ENCODE measurements around the gene AHCYL1. TPM values are rescaled to one million over a fixed set of nuclear protein-coding genes. Genes with fewer than 3 reads are reported as not detected.
"Not testable (repeated sequence)": the region's sequence is repeated elsewhere in the genome, so short reads cannot be mapped to it uniquely, and the experiment has no call there.

The AHCYL1 gene
- polyA plus RNA-seq, 4 donors = 108 to 126 (median 118) TPM

DNA sequence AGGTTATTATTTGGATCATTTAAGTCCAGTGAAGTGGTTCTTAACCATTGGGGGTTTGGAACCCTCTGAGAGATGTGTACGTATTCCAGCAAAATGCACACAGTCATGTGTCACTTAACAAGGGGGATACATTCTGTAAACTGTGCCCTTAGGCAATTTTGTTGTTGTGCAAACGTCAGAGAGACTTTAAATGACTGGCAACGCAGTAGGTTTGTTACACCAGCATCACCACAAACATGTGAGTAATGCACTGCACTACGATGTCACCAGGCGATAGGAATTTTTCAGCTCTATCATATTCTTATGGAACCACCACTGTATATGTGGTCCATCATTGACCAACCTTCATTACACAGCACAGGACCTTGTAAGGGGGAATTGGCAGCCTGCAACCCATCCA lies 11.9 kb downstream of the AHCYL1 start:
- no peak for DNase-seq (ENCODE audit: low read depth in 4 of 4, low spot score in 3 of 4)

DNA sequence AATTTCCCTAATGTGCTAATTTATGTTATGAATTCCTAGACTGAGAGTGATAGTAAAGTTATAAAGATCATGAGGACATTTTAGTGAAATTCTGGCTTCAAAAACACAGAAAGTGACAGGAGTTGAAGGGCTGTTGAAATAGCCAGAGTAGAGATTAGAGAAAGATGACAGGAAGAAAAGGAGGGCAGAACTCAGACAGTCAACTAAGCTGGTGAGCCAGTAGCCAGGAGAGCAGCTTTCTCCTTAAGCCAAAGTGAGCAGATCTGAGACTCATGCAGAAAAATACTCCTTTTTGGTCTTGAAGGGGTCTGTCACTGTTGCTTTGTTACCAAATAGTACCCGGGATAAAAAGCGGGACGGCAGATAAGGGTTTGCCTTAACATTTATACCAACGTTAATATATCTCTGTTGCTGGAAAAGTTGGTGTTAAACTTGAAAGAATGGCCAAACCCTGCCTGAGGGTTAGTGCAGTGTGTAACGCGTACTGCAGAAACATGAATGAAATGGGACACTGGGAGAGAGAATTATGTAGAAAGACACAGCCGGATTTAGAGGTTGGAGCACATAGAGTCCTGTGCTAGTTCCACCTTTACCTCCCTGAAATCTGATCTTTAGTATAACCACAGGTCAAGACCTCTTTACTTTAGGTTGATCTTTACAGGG lies 12.8 kb downstream of the AHCYL1 start:
- DNase-seq (ENCODE audit: low read depth in 4 of 4, low spot score in 3 of 4) = no peak

DNA sequence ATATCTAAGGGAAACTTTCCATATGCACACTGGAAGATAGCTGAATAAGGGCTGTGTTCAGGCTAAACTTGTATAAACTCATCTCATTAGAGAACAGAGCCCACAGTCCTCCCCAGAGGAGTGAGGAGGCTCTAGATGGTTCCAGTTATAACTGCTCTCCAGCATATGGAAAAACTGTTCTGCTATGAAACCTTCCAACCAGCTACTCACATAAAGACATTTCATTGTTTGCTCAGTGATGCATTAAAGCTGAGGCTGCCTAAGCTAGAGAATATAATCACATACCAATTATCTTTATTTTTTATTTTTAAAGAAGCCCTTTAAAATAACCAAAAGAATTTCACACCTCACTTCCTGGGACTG lies 13.3 kb downstream of the AHCYL1 start:
- DNase-seq (ENCODE audit: low read depth in 4 of 4, low spot score in 3 of 4) = no peak

DNA sequence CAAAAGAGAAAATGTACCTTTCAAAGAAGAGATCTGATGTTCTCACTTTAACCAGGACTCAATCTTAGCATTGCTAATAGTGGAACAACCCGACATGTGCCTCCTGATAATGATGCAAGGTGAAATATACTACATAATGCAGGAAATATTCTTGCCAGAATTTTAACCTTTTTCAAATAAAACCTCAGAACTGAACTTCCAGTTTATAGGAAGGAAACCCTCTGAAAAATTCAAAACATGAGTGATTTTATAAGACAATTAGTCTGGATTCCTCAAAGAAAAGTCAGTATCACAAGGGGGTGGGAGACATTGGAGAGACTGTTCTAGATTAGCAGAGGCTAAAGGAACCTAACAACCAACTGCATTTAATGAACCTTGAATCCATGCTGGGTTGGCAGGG lies 18.1 kb downstream of the AHCYL1 start:
- DNase-seq (ENCODE audit: low read depth in 4 of 4, low spot score in 3 of 4) = no peak

DNA sequence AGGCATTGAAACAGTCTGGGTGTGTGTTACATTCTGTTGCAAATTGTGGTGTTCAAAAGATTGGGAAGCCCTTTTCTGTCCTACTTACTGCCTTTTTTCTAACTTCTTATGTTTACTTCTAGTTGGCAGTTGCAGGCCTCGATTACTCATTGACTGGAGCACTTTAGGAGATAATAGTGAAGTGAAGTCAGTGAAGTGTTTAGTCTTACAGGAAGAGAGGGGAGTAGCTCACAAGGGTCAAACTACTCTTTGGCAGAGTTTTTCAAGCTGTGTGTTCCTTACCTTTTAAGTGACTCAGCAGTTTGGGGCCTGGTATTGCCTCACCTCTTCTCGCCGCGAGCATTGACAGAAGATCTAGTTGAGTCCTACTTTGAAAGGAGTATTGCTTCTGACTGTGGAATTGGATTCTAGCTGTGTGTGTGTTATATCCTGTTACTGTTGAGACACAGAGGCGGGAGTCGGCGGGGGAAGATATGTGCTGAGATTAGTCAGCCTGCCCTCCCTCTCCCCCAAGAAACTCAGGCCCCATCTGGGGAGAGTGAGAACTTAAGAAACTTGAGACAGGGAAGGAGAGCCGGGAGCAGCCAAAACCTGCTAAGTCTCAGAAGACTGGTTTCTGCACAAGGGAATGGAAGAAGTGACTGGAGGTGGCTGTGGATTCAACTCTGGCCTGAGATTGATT lies 19.3 kb downstream of the AHCYL1 start:
- DNase-seq (ENCODE audit: low read depth in 4 of 4, low spot score in 3 of 4) = peak in 3 of 4 donors; percentile 44 to 63 (median 57)

DNA sequence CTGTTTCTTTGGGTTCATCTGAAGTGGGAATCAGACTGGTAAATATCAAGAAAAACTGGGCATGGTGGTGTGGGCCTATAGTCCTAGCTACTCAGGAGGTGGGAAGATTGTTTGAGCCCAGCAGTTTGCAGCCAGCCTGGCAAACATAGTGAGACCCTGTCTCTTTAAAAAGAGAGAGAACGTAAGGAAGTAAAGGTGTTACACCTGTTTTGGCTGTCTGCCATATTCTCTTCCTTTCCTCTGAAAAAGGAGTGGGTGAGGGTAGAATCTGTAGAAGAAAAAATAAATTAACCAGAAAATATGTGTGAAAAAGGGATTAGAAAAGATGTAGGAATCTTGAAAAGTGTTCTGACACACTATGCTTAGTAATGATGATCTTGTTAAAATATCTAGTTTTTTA lies 20.0 kb downstream of the AHCYL1 start:
- no peak for DNase-seq (ENCODE audit: low read depth in 4 of 4, low spot score in 3 of 4)

DNA sequence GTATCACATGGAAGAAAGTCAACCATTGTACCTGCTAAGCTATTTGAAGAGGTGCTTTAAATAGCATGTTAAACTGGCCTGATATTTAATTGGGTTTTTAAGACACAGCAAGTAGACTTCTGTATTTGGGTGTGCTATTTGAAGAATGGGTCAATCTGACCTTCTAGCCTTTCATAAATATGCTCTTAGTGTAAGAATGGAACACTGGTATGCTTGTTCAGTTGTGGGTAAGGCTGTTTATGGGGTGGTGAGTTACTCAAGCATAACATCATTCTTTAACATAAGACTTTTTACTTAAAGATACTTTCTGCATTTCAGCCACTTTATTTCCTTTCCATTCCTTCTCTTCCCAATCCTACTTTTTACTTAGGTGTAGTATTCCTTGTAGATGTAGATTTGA lies 21.4 kb downstream of the AHCYL1 start:
- no peak for DNase-seq (ENCODE audit: low read depth in 4 of 4, low spot score in 3 of 4)

DNA sequence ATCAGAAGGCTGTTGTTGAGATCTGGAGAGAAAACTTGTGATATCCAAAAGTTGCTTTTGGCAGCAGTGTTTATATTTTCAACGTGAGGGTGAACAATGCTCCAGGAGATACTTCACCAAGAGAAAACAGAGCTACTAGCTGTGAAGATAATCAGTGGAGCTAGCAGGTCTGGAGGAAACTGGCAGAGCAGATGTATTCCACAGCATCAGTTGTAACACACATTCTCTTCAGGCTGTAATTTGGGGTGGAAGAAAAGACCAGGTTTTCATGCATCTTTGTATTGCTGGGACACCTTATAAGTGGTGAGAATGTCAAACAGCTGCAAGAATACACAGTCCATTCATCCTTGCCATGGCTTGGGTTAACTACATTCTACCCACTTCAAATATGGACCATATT lies 22.0 kb downstream of the AHCYL1 start:
- DNase-seq (ENCODE audit: low read depth in 4 of 4, low spot score in 3 of 4) = no peak

DNA sequence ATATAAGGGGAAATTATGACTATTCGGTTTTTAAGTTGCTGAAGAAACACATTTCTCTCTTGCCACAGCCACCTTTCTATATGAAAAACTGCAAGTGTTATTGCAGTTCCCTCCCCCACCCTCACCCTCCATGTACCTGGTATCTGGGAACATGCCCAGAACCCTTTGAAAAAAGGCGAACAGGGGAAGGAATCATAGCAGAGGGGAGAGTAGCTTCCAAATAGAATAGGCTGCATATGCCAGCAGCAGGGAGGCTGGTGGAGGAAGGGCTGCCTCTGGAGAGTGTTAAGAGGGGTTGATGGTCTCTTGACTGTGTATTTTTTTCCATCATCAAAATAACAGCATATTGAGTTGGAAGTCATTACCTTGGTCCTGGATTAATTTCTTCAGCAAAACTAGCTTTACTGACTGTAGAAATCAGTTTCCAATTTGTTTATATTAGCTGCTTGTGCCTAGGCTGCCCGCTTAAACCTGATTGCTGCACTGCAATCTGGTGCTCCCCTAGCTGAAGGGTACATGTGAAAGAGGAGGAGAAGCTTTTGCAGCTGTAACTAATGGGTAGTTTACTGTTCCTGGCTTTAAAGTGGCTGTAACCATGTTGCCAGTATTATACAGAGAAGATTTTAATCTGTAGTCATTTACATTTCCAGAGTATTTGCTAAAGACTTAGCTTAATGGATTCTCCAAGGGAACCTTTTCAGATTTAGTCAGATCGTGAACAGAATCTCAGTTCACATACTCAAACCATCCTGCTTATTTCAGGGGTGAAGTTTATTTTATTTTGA lies 22.7 kb downstream of the AHCYL1 start:
- no peak for DNase-seq (ENCODE audit: low read depth in 4 of 4, low spot score in 3 of 4)

DNA sequence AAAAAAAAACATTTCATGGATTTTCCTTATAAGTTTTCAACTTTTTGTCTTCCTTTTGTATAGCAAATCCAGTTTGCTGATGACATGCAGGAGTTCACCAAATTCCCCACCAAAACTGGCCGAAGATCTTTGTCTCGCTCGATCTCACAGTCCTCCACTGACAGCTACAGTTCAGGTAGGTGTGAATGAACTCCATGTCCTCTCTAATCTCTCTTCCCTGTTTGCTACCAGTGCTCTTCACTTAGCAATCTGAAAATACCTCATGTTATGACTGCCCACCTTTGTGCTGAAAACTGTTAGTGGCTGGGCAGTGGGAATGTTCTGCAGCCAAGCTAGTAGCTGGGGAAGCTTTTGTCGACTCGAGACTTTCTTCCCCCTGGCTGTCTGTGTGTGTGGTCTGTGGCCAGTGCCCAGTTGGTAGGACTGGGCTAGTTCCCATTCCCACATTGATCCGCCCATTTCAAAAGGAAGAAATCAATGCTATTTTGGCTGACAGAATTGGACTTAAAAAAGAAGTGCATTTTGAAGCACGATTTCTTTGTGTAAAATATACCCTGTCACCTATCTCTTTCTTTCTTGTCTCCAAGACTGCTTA lies 24.5 kb downstream of the AHCYL1 start:
- no peak for DNase-seq (ENCODE audit: low read depth in 4 of 4, low spot score in 3 of 4)

DNA sequence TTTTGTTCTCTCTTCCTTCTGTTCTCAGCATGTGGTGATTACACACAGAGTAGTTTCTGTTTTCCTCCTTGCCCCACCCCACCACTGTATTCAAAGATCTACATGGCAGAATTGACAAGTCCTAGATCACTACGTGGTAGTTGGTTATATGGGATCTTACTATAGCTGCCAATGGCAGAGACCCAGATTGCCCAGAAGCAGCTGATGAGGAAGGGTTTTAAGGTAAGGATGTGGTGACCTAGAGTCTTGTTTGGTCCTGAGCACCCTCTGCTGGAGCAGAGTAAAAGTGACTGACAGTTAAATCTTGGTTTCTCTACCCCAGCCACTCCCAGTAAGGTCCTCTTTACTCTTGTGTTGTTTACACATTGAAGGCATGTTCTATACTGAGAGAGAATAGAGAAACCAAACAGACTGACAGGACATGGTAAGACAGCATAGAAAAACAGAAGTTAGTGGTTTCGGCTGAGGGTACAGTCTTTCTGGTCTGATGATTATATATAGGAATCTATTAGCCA lies 27.0 kb downstream of the AHCYL1 start:
- no peak for DNase-seq (ENCODE audit: low read depth in 4 of 4, low spot score in 3 of 4)

DNA sequence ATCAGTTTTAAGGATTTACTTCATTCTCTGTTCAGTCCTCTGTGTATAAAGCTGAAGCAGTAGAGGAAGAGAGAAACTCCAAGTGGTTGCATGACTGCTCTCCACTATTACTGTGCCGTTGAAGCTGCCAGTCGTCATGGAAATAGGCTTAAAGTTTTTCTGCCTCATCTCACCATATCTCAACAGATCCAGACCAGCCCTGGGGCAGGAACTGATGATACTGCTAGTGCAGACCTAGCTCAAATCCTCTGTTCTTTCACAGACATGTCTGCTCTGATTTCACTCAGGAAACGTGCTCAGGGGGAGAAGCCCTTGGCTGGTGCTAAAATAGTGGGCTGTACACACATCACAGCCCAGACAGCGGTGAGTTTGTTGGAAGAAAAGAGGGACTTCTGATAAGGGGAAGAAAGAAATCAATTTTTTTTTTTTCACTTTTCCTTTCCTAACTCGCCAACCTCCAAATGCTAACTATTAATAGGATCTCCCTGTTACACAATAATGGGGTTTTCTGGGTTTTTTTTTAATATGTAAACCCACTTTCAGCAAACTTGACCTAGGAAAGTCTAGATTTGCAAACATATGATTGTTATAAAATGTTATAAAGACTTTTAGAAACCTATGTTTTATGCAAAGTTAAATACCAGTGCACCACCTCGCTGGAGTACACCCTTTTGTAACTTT lies 27.7 kb downstream of the AHCYL1 start:
- DNase-seq (ENCODE audit: low read depth in 4 of 4, low spot score in 3 of 4) = no peak

DNA sequence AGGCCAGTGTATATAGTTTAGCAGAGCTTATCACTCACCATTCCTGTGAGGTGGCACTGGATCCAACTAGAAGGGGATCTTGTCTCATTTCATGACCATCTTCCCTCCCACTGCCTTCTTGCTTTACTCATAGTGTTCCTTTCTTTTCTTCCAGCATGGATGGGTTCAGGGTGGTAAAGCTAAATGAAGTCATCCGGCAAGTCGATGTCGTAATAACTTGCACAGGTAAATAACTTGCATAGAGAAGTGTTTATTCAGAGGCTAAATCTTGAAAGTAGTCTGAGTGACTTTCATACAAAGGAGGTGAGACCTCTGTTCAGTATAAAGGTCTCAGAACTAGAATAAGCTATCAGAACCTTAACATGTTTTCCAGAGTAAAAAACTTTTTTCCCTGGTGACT lies 33.2 kb downstream of the AHCYL1 start:
- no peak for DNase-seq (ENCODE audit: low read depth in 4 of 4, low spot score in 3 of 4)

DNA sequence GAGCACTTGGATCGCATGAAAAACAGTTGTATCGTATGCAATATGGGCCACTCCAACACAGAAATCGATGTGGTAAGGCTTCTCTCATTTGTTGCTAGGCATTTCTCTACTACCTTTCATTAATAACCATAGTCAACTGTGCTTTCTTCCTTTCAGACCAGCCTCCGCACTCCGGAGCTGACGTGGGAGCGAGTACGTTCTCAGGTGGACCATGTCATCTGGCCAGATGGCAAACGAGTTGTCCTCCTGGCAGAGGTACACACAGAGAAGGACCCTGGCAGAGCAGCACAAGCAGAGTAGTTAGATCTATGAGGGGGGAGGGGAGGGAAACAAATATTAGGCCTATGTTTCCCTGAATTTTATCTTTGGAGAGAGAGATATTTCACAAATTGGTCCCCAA lies 33.8 kb downstream of the AHCYL1 start:
- DNase-seq (ENCODE audit: low read depth in 4 of 4, low spot score in 3 of 4) = no peak

DNA sequence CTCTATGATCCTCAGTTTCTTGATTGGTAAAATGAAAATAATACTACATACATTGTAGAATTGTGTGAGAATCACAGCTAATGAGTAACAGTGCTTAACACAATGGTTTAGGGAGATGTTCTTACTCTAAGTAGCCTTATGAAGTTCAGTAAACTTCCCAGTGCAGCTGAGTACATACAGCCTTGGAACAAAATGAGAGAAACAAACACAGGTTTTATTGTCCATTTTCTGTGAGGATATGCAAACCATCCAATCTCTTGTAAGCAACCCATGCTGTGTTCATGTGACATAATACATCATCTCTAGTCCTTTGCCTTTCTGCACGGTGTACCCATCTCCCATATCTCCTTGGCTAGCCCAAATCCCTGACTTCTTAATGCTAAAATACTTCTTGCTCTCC lies 35.2 kb downstream of the AHCYL1 start:
- no peak for DNase-seq (ENCODE audit: low read depth in 4 of 4, low spot score in 3 of 4)

DNA sequence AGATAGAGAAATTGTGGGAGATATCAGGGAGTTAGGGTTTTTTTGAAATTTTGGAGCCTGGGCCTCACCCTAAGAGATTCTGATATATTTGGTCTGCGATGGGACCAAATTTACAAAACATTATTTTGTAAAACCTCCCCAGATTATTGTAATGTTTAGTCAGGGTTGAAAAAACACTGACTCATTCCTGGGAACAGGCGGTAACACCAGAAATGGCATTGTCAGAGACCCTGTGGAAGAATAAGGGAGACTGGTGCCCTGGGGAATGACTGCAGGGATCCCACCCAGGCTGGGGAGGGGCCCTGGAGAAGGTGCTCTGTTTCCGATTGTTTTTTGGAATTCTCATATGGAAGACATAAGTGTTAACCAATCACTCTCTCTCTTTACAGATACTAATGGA lies 36.7 kb downstream of the AHCYL1 start:
- no peak for DNase-seq (ENCODE audit: low read depth in 4 of 4, low spot score in 3 of 4)

DNA sequence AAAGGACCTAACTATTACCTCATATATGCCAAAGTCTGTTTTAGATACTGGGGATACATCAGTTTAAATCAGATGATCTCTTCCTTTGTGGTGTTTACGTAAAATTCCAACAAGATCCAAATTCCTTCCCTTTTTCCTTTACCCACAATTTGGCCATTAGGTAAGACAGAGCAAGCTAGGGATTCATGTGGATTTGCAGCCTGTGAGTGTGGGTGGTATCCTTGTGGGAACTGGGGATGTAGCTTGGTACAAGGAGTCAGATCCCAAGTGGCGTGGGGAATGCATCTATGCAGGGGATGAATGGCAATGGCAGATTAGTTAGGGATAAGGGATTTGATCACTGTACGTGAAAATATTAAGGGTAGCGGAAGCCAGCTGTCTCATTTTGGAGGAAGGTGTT lies 40.0 kb downstream of the AHCYL1 start:
- DNase-seq (ENCODE audit: low read depth in 4 of 4, low spot score in 3 of 4) = no peak

DNA sequence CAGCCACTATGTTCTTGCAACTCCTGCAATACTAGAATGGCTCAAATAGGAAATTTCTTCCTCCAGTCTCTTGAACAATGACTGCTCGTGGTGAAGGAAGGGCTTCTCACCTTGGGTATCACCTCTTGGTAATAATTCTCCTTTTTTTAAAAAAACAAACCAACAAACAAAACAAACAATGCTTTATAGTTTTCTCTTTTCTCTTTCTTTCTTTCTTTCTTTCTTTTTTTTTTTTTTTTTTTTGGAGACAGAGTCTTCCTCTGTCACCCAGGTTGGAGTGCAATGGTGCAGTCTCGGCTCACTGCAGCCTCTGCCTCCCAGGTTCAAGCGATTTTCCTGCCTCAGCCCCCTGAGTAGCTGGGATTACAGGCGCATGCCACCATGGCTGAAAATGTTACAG lies 46.1 kb downstream of the AHCYL1 start:
- DNase-seq (ENCODE audit: low read depth in 4 of 4, low spot score in 3 of 4) = not testable (repeated sequence)

DNA sequence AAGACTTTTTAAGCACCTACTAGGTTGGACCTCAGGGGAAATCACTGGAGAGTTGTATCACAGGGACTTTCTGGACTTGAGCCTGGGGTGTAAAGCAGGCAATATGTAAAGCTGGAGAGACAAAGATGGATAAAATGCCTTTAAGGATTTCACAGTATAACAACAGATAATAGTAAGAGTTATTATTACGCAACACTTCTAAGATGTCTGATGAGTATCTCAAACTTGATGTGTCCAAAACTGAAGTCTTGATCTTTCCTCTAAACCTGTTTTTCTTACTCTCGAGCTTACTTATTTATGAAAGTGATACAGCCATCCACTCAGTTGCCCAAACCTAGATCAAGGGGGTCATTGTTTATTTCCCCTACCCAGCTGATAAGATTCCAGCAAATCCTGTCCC lies 47.8 kb downstream of the AHCYL1 start:
- no peak for DNase-seq (ENCODE audit: low read depth in 4 of 4, low spot score in 3 of 4)

DNA sequence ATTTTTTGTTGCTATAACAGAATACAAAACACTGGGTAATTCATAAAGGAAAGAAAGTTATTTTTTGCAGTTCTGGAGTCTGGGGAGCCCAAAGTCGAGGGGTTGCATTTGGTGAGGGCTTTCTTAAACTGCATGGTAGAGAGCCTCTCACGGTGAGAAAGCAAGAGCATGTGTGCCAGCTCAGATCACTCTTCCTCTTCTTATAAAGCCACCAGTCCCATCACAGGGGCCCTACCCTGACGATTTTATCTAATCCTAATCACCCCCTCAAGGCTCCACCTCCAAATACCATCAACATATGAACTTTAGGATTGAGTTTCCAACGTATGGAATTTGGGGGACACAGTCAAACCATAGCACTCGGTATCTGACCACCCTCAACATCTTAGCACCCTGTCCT lies 48.9 kb downstream of the AHCYL1 start:
- DNase-seq (ENCODE audit: low read depth in 4 of 4, low spot score in 3 of 4) = no peak

DNA sequence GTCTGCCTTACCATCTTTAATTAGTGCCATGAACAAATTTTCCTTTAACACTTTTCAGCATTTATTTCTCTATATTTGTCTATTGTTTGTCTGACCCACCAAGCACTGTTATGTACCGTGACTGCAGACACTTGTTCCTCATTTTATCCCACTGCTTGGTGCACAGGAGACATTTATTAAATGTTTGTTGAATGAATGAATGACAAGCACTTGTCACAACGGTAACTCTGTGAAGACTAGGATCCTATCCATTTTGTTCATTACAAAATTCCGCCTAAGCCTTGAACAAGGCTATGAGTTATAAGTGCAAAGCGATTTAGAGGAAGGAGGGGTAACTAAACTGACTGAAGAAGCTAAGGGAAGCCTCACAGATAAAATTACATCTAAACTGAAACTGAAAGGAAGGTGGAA lies 49.5 kb downstream of the AHCYL1 start:
- DNase-seq (ENCODE audit: low read depth in 4 of 4, low spot score in 3 of 4) = no peak
